Measurements from ENCODE around the gene ELMO1. TPM values are rescaled to one million over a fixed set of nuclear protein-coding genes. Genes with fewer than 3 reads are reported as not detected.

ELMO1 gene
- total and polyA plus RNA-seq, 11 donors, result 6.9 to 38.6 (median 14.7) TPM

DNA sequence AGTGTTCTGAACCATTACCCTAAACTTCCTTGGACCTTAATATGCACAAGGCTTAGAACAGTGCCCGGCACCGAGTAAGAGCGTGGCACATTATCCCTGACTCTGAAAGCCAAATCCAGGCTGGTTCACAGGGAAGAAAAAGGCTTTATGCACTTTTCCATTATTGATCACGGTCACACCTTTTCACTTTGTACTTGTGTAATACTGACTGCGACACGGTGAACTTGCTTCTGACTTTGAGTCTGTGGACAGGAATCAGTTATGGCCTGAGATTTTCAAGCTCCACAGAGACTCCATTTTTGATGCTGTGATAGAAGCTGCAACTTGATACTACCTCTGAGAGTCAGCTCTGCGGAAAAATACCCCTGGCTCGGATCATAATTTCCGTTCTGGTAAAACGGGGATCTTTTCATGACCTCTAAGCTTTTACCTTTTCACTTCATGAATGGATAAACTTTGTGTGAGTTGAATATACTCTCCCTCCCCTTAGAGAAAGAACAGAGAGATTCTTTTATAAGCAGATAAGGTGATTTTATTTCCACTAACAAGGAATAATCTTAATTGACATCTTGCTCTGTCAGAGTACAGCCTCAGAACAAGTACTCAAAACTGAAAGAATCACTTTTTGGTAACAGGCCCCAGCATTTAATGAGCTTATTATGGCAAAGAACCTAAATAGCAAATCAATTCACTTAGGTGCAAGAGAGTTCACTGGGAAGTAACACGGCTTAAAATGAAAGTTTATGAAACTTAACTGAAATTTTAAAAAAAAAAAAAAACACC lies 88.8 kb downstream of the ELMO1 start:
- ATAC-seq, result no peak
- no peak for TF ChIP-seq POLR2A (IDR thresholded peaks at IDR 0.05)
- TF ChIP-seq, protein P1, sequence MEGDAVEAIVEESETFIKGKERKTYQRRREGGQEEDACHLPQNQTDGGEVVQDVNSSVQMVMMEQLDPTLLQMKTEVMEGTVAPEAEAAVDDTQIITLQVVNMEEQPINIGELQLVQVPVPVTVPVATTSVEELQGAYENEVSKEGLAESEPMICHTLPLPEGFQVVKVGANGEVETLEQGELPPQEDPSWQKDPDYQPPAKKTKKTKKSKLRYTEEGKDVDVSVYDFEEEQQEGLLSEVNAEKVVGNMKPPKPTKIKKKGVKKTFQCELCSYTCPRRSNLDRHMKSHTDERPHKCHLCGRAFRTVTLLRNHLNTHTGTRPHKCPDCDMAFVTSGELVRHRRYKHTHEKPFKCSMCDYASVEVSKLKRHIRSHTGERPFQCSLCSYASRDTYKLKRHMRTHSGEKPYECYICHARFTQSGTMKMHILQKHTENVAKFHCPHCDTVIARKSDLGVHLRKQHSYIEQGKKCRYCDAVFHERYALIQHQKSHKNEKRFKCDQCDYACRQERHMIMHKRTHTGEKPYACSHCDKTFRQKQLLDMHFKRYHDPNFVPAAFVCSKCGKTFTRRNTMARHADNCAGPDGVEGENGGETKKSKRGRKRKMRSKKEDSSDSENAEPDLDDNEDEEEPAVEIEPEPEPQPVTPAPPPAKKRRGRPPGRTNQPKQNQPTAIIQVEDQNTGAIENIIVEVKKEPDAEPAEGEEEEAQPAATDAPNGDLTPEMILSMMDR (IDR thresholded peaks at IDR 0.05), result no peak
- no peak for DNase-seq
- H3K27me3 ChIP-seq, result no peaks in the 10 kb centered on the region
- peak overlapping the region in 1 of 12 donors; percentile 20 for H3K27ac ChIP-seq
- H3K9me3 ChIP-seq, result no peaks in the 10 kb centered on the region
- WGBS, 4 donors, result 81 to 93% (median 88%) methylated on average over 11 of the region's 11 CpGs
- H3K4me1 ChIP-seq, result peaks cover 0 to 56% (median 24%) of the 10 kb centered on the region in 12 donors
- no peaks in the 10 kb centered on the region for H3K36me3 ChIP-seq
- H3K4me3 ChIP-seq, result no peak overlapping the region
- intact Hi-C loops (cut with DNase I), result loop anchor here in 5 of 10 donors (5.0 to 10.0 kb wide), 5 partner anchors 37 to 148 kb away; partner anchors contain the start of gene ELMO1 (in 3 of the 5)

DNA sequence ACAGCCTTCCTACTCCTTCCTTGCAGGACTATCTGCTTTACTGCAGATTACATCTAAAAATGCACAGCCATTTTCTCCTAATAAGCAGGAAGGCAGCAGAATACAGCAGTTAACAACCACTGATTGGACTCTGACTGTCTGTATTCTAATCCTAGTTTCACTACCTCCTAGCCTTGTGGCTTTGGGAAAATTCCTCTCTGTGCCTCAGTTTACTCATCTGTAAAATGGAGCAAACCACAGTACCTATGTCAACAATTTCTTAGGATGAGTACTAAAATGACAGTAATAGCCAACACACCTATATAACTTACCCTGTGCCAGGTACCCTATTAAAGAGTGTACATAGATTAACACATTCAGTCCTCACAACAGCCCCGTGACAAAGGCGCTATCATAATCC lies 89.5 kb downstream of the ELMO1 start:
- intact Hi-C loops (cut with DNase I), result loop anchor here in 4 of 10 donors (5.0 to 10.0 kb wide), 4 partner anchors 86 to 147 kb away; partner anchors contain the start of gene ELMO1 (in 3 of the 4)
- no peak for ATAC-seq
- H3K4me3 ChIP-seq, result no peak overlapping the region
- H3K9me3 ChIP-seq, result no peaks in the 10 kb centered on the region
- no peak overlapping the region for H3K27ac ChIP-seq
- TF ChIP-seq, protein P1 (IDR thresholded peaks at IDR 0.05), result no peak
- TF ChIP-seq POLR2A (IDR thresholded peaks at IDR 0.05), result no peak
- H3K36me3 ChIP-seq, result no peaks in the 10 kb centered on the region
- no peaks in the 10 kb centered on the region for H3K27me3 ChIP-seq
- no peak for DNase-seq
- WGBS, 4 donors, result 88 to 99% (median 96%) methylated on average over 2 of the region's 2 CpGs
- peaks cover 2 to 61% (median 26%) of the 10 kb centered on the region in 12 donors for H3K4me1 ChIP-seq

DNA sequence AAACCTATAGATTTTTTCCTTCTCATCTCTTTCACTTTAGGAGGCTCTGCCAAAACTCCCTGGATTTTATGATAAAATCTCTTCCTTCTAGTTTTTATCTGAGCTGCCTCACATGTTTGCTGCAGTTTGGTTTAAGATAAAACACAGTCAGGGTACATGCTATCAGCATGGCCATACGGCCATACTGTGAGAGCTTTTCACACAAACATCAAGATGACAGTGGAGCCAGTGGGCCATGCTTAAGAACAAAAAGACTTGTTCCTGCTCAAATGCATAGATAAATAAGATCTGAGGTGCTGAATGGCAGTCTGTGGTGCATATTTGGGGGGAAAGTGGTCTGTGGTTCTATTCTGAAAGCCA lies 91.0 kb downstream of the ELMO1 start:
- no peak for TF ChIP-seq POLR2A (IDR thresholded peaks at IDR 0.05)
- TF ChIP-seq, protein P1 (IDR thresholded peaks at IDR 0.05), result no peak
- no peaks in the 10 kb centered on the region for H3K27me3 ChIP-seq
- peaks cover 6 to 71% (median 29%) of the 10 kb centered on the region in 12 donors for H3K4me1 ChIP-seq
- H3K4me3 ChIP-seq, result no peak overlapping the region
- no peaks in the 10 kb centered on the region for H3K36me3 ChIP-seq
- H3K27ac ChIP-seq, result peak overlapping the region in 3 of 12 donors; percentile 18 to 35 (median 33)
- no peak for DNase-seq
- WGBS, 4 donors, result 38 to 54% (median 44%) methylated on average over 1 of the region's 1 CpG
- no peak for ATAC-seq
- H3K9me3 ChIP-seq, result no peaks in the 10 kb centered on the region
- intact Hi-C loops (cut with DNase I), result loop anchor here in 4 of 10 donors (5.0 to 10.0 kb wide), 4 partner anchors 87 to 145 kb away; partner anchors contain the start of gene ELMO1 (in 3 of the 4)

DNA sequence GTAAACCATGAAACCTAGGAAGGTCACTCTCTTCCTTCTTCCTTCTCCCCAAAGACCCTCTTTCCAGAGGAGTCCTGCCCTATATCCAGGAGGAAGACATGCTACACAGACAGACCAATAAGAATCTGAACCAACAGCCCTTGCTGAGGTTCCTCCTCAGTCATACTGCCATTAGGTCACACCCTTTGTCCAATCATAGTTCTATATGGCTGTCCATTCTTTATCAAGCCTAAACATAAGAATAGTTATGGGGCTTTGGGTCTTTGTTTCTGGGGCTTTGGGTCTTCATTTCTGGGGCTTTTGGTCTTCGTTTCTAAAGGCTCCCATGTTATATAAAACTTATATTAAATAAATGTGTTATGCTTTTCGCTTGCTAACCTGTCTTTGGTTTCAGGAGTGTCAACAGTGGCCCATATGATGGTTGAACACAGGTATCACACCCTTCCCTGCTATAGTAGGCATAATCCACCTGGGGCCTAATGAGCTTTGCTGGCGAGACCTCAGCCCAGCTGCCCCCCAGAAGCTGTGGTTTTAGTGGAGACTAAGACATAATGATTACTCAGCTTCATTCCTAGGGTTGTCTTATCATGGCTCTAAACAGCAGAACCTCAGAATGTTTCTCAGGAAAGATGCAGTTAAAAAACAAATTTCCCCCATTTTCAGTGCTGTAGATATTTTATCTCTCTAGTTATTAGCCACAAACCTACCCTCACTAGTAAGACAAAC lies 91.6 kb downstream of the ELMO1 start:
- Histone ChIP-seq H3K9me3 (no peaks in the 10 kb centered on the region), H3K27ac (peak overlapping the region in 3 of 12 donors; percentile 18 to 35 (median 33)), H3K4me3 (no peak overlapping the region), H3K27me3 (no peaks in the 10 kb centered on the region), H3K4me1 (peaks cover 6 to 77% (median 34%) of the 10 kb centered on the region in 12 donors), H3K36me3 (no peaks in the 10 kb centered on the region)
- WGBS, 4 donors, result 96 to 100% (median 99%) methylated on average over 3 of the region's 3 CpGs
- ATAC-seq, result no peak
- no peak for DNase-seq
- intact Hi-C loops (cut with DNase I), result loop anchor here in 4 of 10 donors (5.0 to 10.0 kb wide), 4 partner anchors 88 to 145 kb away; partner anchors contain the start of gene ELMO1 (in 3 of the 4)
- TF ChIP-seq, protein P1 (IDR thresholded peaks at IDR 0.05), result no peak
- TF ChIP-seq POLR2A (IDR thresholded peaks at IDR 0.05), result no peak

All from heart left ventricle (tissue), 16 donors.